ENCODE measurements around the gene SERPINA12.

- no peak for TF ChIP-seq EZH2 (IDR thresholded peaks at IDR 0.05; ENCODE audit: low read length, missing control alignments)
- TF ChIP-seq CTCF (conservative IDR thresholded peaks at IDR 0.05 in 1 of 2, IDR thresholded peaks at IDR 0.05 in 1 of 2; ENCODE audit: low read depth in 1 of 2, low read length in 2 of 2): no peak
Observed at GRCh38 chr14:94521375-94522114, 12.3 kb upstream of the SERPINA12 start.
